ENCODE results near the gene REXO1. TPM values are rescaled to one million over a fixed set of nuclear protein-coding genes. Genes with fewer than 3 reads are reported as not detected.

The REXO1 gene
- total RNA-seq, 4 donors from 2014 or later: 36.0 to 95.0 (median 56.3) TPM

DNA sequence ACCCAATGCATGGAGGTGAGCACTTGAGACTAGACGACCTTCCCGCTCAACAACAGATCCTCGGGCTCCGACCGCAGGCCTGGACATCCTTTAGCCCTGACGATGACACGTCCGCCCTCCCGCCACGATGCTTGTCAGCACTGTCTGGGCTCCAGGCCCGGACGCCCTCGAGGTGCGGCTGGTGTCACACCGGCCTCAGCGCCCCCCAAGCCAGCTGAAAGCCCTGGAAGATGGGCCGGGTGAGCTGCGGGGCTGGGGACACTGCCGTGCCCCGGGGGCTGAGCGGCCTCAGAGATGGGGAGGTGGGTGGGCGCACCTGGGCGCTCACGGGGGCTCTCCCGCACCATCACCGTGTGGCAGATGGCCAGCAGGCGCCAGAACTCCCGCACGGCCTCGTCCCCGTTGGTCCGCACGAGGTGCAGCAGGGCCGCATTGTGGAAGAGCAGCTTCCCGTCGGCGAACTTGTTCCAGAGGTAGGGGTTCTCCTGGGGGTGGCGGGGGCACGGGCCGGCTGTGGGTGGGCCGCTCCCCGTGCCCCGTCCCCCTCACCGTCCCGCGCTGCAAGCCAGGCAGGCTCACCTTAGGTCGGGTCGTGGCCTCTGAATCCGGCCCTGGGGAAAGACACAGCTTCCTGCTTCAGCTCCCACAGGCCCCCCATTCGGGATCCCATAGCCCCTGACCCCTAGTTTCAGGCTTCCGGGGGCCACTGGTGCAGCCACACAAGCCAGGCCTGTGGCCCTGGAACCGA, 51.7 kb downstream of the REXO1 start:
- DNase-seq: no peak
- WGBS, 2 donors (ENCODE audit: low coverage in 1 of 2): 72% methylated on average over 42 of the region's 52 CpGs; no CpG with 5 or more reads in 1 of the 2 donors
- peaks cover 22% of the 10 kb centered on the region for H3K27me3 ChIP-seq
- TF ChIP-seq EP300 (IDR thresholded peaks at IDR 0.05; ENCODE audit: low read depth) (no peak), POLR2AphosphoS5 (IDR thresholded peaks at IDR 0.05) (no peak), POLR2A (IDR thresholded peaks at IDR 0.05) (no peak)
- TF ChIP-seq, protein P1, sequence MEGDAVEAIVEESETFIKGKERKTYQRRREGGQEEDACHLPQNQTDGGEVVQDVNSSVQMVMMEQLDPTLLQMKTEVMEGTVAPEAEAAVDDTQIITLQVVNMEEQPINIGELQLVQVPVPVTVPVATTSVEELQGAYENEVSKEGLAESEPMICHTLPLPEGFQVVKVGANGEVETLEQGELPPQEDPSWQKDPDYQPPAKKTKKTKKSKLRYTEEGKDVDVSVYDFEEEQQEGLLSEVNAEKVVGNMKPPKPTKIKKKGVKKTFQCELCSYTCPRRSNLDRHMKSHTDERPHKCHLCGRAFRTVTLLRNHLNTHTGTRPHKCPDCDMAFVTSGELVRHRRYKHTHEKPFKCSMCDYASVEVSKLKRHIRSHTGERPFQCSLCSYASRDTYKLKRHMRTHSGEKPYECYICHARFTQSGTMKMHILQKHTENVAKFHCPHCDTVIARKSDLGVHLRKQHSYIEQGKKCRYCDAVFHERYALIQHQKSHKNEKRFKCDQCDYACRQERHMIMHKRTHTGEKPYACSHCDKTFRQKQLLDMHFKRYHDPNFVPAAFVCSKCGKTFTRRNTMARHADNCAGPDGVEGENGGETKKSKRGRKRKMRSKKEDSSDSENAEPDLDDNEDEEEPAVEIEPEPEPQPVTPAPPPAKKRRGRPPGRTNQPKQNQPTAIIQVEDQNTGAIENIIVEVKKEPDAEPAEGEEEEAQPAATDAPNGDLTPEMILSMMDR (IDR thresholded peaks at IDR 0.05): no peak
- no peak overlapping the region for H3K4me3 ChIP-seq
- H3K27ac ChIP-seq: no peak overlapping the region
- in situ Hi-C loops (cut with MboI; ENCODE audit: low pct_ligation_motif_present in 1 of 4, low pct_unique_long_range_greater_than_20kb in 1 of 4, low sequenced_read_pairs in 3 of 4) (loop anchor here in 3 of 4 donors (25.0 kb wide), 1 partner anchor 259 kb away; no protein-coding TSS in a partner anchor), intact Hi-C loops (cut with DNase I; ENCODE audit: low total_unique reads) (no loop called here)
- peaks cover 0 to 9% (median 4%) of the 10 kb centered on the region in 4 donors for H3K4me1 ChIP-seq
- no peaks in the 10 kb centered on the region for H3K9me3 ChIP-seq
- no peaks in the 10 kb centered on the region for H3K36me3 ChIP-seq

DNA sequence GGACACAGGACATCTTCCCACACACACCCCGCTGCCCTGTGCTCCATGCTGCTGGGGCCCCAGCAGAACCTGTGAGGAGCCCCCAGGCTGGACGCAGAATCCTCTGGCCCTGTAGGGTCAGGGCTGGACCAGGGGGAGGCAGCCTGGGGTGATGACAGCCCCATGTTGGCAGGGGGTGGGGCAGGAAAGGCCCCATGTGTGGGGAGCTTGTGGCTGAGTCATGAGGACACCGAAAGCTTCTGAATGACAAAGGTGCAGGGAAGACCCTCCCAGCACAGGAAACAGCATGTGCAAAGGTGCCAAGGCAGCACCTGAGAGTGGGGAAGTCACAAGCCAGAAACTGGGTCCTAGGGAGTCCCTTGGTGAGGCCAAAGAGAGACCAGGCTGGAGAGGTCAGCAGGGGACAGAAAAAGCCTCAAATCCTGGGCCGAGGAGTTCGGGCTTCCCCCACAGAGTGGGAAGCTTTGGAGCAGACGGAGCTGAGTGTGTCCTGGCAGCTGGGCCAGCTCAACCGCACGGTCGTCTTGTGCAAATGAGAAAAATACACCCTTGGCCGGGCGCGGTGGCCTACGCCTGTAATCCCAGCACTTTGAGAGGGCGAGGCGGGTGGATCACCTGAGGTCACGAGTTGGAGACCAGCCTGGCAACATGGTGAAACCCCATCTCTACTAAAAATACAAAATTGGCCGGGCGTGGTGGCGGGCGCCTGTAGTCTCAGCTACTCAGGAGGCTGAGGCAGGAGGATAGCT, 53.7 kb downstream of the REXO1 start:
- no peak overlapping the region for H3K27ac ChIP-seq
- no peaks in the 10 kb centered on the region for H3K36me3 ChIP-seq
- H3K9me3 ChIP-seq: no peaks in the 10 kb centered on the region
- DNase-seq: no peak
- peaks cover 0 to 11% (median 5%) of the 10 kb centered on the region in 4 donors for H3K4me1 ChIP-seq
- 20 to 59% methylated on average over 1 to 20 of the region's 20 CpGs for WGBS, 2 donors (ENCODE audit: low coverage in 1 of 2)
- in situ Hi-C loops (cut with MboI; ENCODE audit: low pct_ligation_motif_present in 1 of 4, low pct_unique_long_range_greater_than_20kb in 1 of 4, low sequenced_read_pairs in 3 of 4): loop anchor here in 3 of 4 donors (25.0 kb wide), 1 partner anchor 257 kb away; no protein-coding TSS in a partner anchor
- TF ChIP-seq POLR2A (IDR thresholded peaks at IDR 0.05): no peak
- TF ChIP-seq EP300 (IDR thresholded peaks at IDR 0.05; ENCODE audit: low read depth): no peak
- TF ChIP-seq POLR2AphosphoS5 (IDR thresholded peaks at IDR 0.05): no peak
- TF ChIP-seq, protein P1 (IDR thresholded peaks at IDR 0.05): no peak
- intact Hi-C loops (cut with DNase I; ENCODE audit: low total_unique reads): no loop called here
- H3K4me3 ChIP-seq: no peak overlapping the region
- H3K27me3 ChIP-seq: peaks cover 26% of the 10 kb centered on the region

DNA sequence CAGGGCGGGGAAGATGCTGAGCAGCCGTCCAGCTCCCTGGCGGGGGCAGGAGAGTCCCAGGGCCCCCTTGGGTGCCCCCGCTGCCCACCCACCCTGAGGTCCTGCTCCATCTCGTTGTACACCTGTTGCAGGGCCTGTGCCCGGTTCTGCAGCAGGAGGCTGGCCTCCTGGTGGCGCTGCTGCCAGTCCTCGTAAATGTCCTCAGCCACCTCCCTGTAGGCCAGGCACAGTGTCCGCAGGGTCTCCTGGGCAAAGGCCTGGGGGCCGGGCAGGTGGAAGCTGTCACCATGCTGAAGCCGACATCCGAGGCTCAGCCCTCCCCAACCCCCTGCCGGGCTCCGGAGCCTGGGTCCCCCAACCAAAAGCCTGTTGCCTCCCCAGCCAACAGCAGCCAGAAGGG, 56.4 kb downstream of the REXO1 start:
- Histone ChIP-seq H3K9me3 (no peaks in the 10 kb centered on the region), H3K4me1 (peaks cover 0 to 15% (median 7%) of the 10 kb centered on the region in 4 donors), H3K4me3 (no peak overlapping the region), H3K27ac (no peak overlapping the region), H3K36me3 (no peaks in the 10 kb centered on the region), H3K27me3 (peaks cover 46% of the 10 kb centered on the region)
- DNase-seq: no peak
- in situ Hi-C loops (cut with MboI; ENCODE audit: low pct_ligation_motif_present in 1 of 4, low pct_unique_long_range_greater_than_20kb in 1 of 4, low sequenced_read_pairs in 3 of 4) (loop anchor here in 3 of 4 donors (25.0 kb wide), 1 partner anchor 255 kb away; no protein-coding TSS in a partner anchor), intact Hi-C loops (cut with DNase I; ENCODE audit: low total_unique reads) (no loop called here)
- TF ChIP-seq POLR2AphosphoS5 (IDR thresholded peaks at IDR 0.05): no peak
- no peak for TF ChIP-seq EP300 (IDR thresholded peaks at IDR 0.05; ENCODE audit: low read depth)
- 80% methylated on average over 2 of the region's 14 CpGs; no CpG with 5 or more reads in 1 of the 2 donors for WGBS, 2 donors (ENCODE audit: low coverage in 1 of 2)

DNA sequence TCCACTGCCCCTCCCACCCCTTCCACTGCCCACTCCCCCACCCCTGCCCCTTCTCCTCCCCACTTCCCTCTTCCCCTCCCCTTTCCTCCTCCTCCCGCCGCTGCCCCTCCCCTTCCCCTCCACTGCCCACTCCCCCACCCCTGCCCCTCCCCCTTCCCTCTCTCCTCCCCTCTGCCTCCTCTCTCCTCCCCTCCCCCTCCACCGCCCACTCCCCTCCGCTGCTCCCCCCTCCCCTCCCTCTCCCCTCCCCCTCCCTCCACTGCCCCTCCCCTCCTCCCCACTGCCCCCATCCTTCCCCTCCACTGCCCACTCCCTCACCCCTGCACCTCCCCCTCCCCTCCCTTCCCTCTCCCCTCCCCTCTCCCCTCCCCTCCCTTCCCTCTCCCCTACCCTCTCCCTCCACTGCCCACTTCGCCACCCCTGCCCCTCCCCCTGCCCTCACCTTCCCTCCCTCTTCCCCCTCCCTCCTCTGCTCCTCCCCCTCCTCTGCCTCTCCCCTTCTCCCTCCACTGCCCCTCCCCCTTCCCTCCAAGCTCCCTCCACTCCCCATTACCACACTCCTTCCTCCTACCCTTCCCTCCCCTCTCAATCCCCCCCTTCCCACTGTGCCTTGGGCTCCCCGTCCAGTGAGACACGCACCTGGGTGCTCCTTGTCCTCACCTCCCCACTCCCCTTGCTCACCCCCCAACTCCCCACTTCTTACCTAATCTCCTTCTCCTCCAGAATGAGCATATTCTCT, 58.1 kb downstream of the REXO1 start:
- no peak for DNase-seq
- intact Hi-C loops (cut with DNase I; ENCODE audit: low total_unique reads) (no loop called here), in situ Hi-C loops (cut with MboI; ENCODE audit: low pct_ligation_motif_present in 1 of 4, low pct_unique_long_range_greater_than_20kb in 1 of 4, low sequenced_read_pairs in 3 of 4) (loop anchor here in 3 of 4 donors (25.0 kb wide), 1 partner anchor 253 kb away; no protein-coding TSS in a partner anchor)
- Histone ChIP-seq H3K4me3 (peak overlapping the region in 1 of 4 donors; percentile 16), H3K27me3 (peaks cover 48% of the 10 kb centered on the region), H3K4me1 (peaks cover 0 to 15% (median 3%) of the 10 kb centered on the region in 4 donors), H3K9me3 (no peaks in the 10 kb centered on the region), H3K36me3 (no peaks in the 10 kb centered on the region), H3K27ac (no peak overlapping the region)
- 20% methylated on average over 4 of the region's 7 CpGs; no CpG with 5 or more reads in 1 of the 2 donors for WGBS, 2 donors (ENCODE audit: low coverage in 1 of 2)
- TF ChIP-seq, protein P1 (IDR thresholded peaks at IDR 0.05): no peak
- no peak for TF ChIP-seq POLR2AphosphoS5 (IDR thresholded peaks at IDR 0.05)
- TF ChIP-seq EP300 (IDR thresholded peaks at IDR 0.05; ENCODE audit: low read depth): no peak
- TF ChIP-seq POLR2A (IDR thresholded peaks at IDR 0.05): no peak

Data from transverse colon (tissue), 4 donors.